ENCODE results near the gene BATF3. TPM values are rescaled to one million over a fixed set of nuclear protein-coding genes. Genes with fewer than 3 reads are reported as not detected.

The BATF3 gene
- total RNA-seq, 1 experiment from 2014 or later, result 2.1 TPM

- H2BK120ac ChIP-seq (ENCODE audit: low read depth, low read length, poor library complexity, severe bottlenecking), result no peak overlapping the region
- H3K23me2 ChIP-seq (ENCODE audit: insufficient read length, low read depth, low read length, poor library complexity, severe bottlenecking), result no peaks in the 10 kb centered on the region
- H3K56ac ChIP-seq (ENCODE audit: insufficient read length, low read depth, low read length), result no peak overlapping the region
- H2AK5ac ChIP-seq (ENCODE audit: insufficient read length, low read length), result no peak overlapping the region
- no peak overlapping the region for H3T11ph ChIP-seq (ENCODE audit: low read length)
- no peaks in the 10 kb centered on the region for H3K4me1 ChIP-seq (ENCODE audit: insufficient read depth, low read length)
- H3K79me1 ChIP-seq (ENCODE audit: insufficient read depth, low read depth, low read length, poor library complexity, severe bottlenecking), result no peaks in the 10 kb centered on the region
- no peak overlapping the region for H2BK20ac ChIP-seq (ENCODE audit: low read depth, low read length, poor library complexity, severe bottlenecking)
- Mint-ChIP-seq H3K27me3 (ENCODE audit: low read depth) (peaks cover 9% of the 10 kb centered on the region), H3K4me3 (no peak overlapping the region), H3K9me3 (no peaks in the 10 kb centered on the region), H3K4me1 (no peaks in the 10 kb centered on the region), H3K27ac (no peak overlapping the region), H3K36me3 (ENCODE audit: insufficient read depth in 1 of 3, low read depth in 3 of 3) (no peaks in the 10 kb centered on the region)
- no peaks in the 10 kb centered on the region for H4K20me1 ChIP-seq (ENCODE audit: control insufficient read depth, insufficient read depth, insufficient read length)
- no peak overlapping the region for H3K4ac ChIP-seq (ENCODE audit: low read depth, low read length)
- DNase-seq, result no peak
- H2AFZ ChIP-seq (ENCODE audit: low read length), result no peak overlapping the region
- H3K9me3 ChIP-seq (ENCODE audit: control insufficient read depth, low read depth, low read length), result no peaks in the 10 kb centered on the region
- H3K79me2 ChIP-seq (ENCODE audit: insufficient read depth, low read length), result no peaks in the 10 kb centered on the region
- no peak overlapping the region for H3K14ac ChIP-seq (ENCODE audit: insufficient read depth, low read length)
- no peak overlapping the region for H2BK15ac ChIP-seq (ENCODE audit: low read depth, low read length)
- no peak overlapping the region for H2BK12ac ChIP-seq (ENCODE audit: insufficient read length, low read depth, low read length)
- no peak overlapping the region for H4K5ac ChIP-seq (ENCODE audit: insufficient read length, low read depth, low read length)
- no peak overlapping the region for H3K23ac ChIP-seq (ENCODE audit: insufficient read length, low read depth, low read length)
- H3K9ac ChIP-seq (ENCODE audit: extremely low read depth, insufficient read length, low read length), result no peak overlapping the region
- no peak overlapping the region for H2BK5ac ChIP-seq (ENCODE audit: insufficient read length, low read length)
- H3K4me2 ChIP-seq (ENCODE audit: insufficient read depth, insufficient read length, low read length), result no peak overlapping the region
- H3K27ac ChIP-seq (ENCODE audit: insufficient read length, low read depth, low read length), result no peak overlapping the region
- no peak for TF ChIP-seq CTCF (conservative IDR thresholded peaks at IDR 0.05)
- WGBS (ENCODE audit: extremely low coverage, insufficient read length, low lambda C conversion rate), result no CpG with 5 or more reads among the region's 11 CpGs
- H4K8ac ChIP-seq (replicated peaks; ENCODE audit: insufficient read length, low read depth, low read length), result no peak overlapping the region
- no peaks in the 10 kb centered on the region for H3K27me3 ChIP-seq (ENCODE audit: insufficient read depth, low read length)
- no peak overlapping the region for H4K91ac ChIP-seq (ENCODE audit: insufficient read length, low read depth, low read length)
- no peak overlapping the region for H3K18ac ChIP-seq (ENCODE audit: insufficient read length, low read depth, low read length)
These were observed 52.6 kb downstream of the BATF3 start for GRCh38 chr1:212647004-212647403.
